RWPE1 (cell line): Measurements from ENCODE around the gene PLCB1.

Experiments used
- CTCF ChIA-PET: fragments of 350-600 bp; sonication (Branson Sonifier 250); formaldehyde crosslinking; extraction: SDS; loops from one replicate; lab custom pipeline; 2021; lab: Yijun Ruan, JAX
- POLR2A ChIA-PET: fragments of 400-600 bp; formaldehyde crosslinking; extraction: SDS; loops from one replicate; lab custom pipeline; 2020; ENCODE audit warnings: antibody characterized with exemption; ENCODE audit not compliant: low non-redundant PET; lab: Yijun Ruan, JAX
- DNase-seq: peaks from one replicate; pipeline ENCODE4 v3.0.0; 2012; ENCODE audit warnings: low spot score
- H3K27ac ChIP-seq: fragments of 450-650 bp; 2 replicates; pipeline ENCODE4 v1.5.1; 2017
- TF ChIP-seq, protein P1 (sequence below): fragments of 450-650 bp; conservative IDR thresholded peaks from 2 replicates; pipeline ENCODE4 v1.5.1; 2017; ENCODE audit warnings: low read depth, mild to moderate bottlenecking

The PLCB1 gene

DNA sequence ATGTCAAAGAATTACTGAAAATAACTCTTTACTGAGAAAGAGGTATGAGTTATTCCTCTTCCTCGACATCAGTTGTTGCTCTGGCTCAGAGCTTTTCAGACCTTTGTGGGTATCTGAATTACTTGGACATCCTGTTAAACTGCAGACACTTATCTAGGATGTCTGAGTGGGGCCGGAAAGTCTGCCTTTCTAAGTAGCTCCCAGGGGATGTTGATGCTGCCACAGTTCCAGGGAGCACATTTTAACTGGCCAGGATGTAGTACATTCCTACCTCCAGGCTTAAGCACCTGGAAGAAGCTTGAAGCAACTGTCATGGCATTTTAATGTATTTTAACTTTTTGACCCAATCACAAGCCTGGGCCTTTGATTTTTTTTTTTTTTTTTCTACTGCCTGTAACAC is 671.0 kb downstream of the PLCB1 start:
- TF ChIP-seq, protein P1, sequence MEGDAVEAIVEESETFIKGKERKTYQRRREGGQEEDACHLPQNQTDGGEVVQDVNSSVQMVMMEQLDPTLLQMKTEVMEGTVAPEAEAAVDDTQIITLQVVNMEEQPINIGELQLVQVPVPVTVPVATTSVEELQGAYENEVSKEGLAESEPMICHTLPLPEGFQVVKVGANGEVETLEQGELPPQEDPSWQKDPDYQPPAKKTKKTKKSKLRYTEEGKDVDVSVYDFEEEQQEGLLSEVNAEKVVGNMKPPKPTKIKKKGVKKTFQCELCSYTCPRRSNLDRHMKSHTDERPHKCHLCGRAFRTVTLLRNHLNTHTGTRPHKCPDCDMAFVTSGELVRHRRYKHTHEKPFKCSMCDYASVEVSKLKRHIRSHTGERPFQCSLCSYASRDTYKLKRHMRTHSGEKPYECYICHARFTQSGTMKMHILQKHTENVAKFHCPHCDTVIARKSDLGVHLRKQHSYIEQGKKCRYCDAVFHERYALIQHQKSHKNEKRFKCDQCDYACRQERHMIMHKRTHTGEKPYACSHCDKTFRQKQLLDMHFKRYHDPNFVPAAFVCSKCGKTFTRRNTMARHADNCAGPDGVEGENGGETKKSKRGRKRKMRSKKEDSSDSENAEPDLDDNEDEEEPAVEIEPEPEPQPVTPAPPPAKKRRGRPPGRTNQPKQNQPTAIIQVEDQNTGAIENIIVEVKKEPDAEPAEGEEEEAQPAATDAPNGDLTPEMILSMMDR, result no peak
- DNase-seq, result no peak
- CTCF ChIA-PET, result interaction anchor here (0.9 kb wide), 1 partner anchor 51 kb away, joined by 3 read pairs; no protein-coding TSS in a partner anchor
- H3K27ac ChIP-seq, result no peak overlapping the region
- POLR2A ChIA-PET, result no interaction called here

DNA sequence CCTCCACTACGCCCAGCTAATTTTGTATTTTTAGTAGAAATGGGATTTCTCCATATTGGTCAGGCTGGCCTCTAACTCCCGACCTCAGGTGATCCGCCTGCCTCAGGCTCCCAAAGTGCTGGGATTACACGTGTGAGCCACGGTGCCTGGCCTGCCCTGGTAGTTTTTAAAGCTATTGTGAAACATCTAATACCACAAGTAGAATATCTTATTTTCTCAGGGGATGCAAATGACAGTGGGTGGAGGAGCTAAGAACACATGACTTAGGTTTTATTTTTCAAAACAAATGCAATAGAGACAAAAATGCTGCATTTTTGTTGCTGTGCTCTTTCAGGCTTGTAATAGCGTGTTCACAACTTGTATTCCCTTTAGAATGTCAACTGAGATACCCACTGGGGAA is 671.9 kb downstream of the PLCB1 start:
- TF ChIP-seq, protein P1, result no peak
- ChIA-PET CTCF (no interaction called here), POLR2A (no interaction called here)
- DNase-seq, result no peak
- H3K27ac ChIP-seq, result no peak overlapping the region

DNA sequence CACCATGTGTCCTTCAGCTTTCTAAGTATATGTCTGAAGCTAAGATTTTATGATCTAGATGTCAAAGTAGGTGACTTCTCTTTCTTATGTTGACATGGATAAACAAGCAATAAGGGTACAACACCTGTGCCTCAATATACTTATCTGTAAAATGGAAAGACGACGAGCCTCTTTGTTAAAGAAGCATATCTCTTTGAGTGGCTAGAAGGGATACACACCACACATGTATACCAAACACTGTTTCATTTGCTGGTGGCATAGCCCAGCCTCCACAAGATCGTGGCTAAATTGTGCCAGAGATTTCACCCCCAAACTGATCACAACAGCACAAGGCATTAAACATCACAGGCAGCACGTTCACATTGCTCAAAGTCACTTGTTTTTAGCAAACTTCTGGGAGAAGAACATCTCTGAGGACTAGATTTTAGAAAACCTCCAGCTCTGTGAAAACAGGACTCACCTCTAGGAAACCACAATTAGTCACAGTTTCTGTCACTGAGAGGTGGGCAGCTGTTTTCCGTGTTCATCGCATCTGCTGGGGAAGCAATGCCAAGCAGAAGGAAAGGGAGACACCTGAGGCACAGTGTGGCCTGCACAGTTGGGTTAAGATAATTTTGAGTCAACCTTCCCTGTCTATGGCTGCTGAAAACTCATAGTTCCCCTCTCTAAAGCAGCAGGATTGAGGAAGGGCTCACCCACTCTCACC is 673.8 kb downstream of the PLCB1 start:
- TF ChIP-seq, protein P1, result no peak
- ChIA-PET POLR2A (no interaction called here), CTCF (no interaction called here)
- H3K27ac ChIP-seq, result no peak overlapping the region
- DNase-seq, result no peak

DNA sequence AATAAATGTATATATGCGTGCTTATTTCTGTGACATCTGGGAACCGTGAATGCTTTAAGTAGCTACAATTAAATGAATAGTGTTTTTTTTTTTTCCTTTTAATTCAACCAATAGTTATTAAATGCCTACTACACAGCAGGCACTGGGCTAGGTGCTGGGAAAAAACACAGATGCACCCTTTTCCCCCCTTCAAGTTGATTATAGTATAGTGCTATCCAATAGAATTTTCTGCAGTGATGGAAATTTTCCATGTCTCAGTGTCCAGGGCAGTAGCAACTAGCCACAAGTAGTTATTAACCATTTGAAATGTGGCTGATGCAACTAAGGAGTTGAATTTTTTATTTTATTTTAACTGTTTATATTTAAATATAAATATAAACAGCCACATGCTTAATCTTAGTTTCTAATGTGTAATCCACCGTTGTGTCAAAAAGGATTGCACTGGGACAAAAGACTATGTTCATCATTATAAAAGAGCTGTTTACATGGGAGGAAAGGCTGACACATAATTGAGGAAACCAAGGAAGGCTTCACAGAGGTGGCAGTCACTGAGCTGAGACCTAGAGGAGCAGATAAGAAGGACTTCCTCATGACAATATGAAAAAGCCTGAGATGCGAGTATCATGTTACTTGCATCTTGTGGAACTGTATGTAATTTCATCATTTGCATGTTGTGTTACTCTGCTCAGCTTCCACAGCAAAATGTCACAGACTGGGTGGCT is 675.6 kb downstream of the PLCB1 start:
- no peak for DNase-seq

DNA sequence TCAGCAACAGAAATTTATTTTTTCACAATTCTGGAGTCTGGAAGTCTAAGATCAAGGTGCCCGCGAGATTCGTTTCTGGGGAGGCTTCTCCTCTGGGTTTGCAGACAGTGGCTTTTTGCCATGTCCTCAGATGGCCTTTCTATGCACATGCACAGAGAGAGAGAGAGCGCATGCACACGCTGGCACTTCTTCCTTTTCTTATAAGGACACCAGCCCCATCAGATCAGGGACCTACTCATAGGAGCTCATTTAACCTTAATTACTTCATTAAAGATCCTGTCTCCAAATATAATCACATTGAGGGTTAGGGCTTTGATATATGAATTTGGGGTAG is 676.1 kb downstream of the PLCB1 start:
- TF ChIP-seq, protein P1, result no peak
- ChIA-PET POLR2A (no interaction called here), CTCF (interaction anchor here (0.7 kb wide), 1 partner anchor 45 kb away, joined by 4 read pairs; no protein-coding TSS in a partner anchor)
- DNase-seq, result no peak
- no peak overlapping the region for H3K27ac ChIP-seq

More for the DNA sequence above, 675.6 kb downstream of the PLCB1 start:
- TF ChIP-seq, protein P1, result no peak
- CTCF ChIA-PET, result no interaction called here
- POLR2A ChIA-PET, result no interaction called here
- H3K27ac ChIP-seq, result no peak overlapping the region

DNA sequence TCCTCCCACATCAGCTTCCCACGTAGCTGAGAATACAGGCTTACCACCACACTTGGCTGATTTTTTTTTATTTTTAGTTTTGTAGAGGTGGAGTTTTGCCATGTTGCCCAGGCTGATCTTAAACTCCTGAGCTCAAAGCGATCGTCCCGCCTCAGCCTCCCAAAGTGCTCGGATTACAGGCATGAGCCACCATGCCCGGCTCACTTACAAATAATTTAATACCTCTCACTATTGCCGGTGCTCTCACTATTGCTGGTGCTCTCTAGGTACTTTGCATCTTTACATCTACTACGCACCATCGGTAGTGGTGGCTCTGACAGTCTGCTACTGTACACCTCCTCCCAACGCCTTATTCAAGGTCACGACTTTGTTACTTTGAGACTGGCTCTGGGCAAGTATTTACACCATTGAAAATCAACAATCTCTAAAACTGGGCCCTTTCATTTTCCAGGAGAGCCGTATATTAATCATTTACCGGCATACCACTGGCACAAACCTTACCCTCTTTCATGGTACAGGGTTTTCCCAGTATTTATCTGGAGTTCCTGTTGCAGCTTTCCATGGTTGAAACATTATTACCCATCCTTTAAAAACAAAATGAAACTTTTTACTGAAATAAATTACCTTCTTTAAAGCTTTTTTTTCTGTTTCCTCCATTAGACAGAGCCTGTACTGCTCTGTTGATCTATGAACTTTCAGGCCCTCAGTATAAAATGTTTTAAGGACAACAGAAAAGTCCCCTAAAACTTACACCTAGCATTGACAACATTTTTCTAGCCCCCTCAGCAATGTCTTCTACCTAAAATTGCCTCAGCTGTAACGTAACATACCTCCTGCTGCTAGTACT is 677.3 kb downstream of the PLCB1 start:
- TF ChIP-seq, protein P1, result no peak
- POLR2A ChIA-PET, result no interaction called here
- H3K27ac ChIP-seq, result no peak overlapping the region
- CTCF ChIA-PET, result interaction anchor here (0.7 to 0.9 kb wide), 3 partner anchors 11 to 1716 kb away, joined by 3 to 4 read pairs (median 3); no protein-coding TSS in a partner anchor
- no peak for DNase-seq
